Loucy (cell line): ENCODE measurements around the gene ZNF407.

Source experiments
- CTCF ChIP-seq: fragments of 200-600 bp; sonication (generic); conservative IDR thresholded peaks from 2 replicates; pipeline ENCODE4 v1.5.1; 2014; ENCODE audit warnings: mild to moderate bottlenecking, antibody characterized with exemption, low read length
- EZH2phosphoT487 ChIP-seq: fragments of 200-600 bp; IDR thresholded peaks from 2 replicates; pipeline ENCODE4 v1.6.1; 2018; ENCODE audit warnings: antibody characterized with exemption, mild to moderate bottlenecking, moderate library complexity, borderline replicate concordance

GRCh38 chr18:75005626-75006025 is 408.0 kb downstream of the ZNF407 start:
- TF ChIP-seq CTCF, result no peak
- no peak for TF ChIP-seq EZH2phosphoT487
